Fibroblast of lung (primary cell): ENCODE data around the gene NEGR1.

Experiments used
- EZH2 ChIP-seq: IDR thresholded peaks from 2 replicates; pipeline ENCODE4 v1.5.1; 2012; ENCODE audit warnings: low read length, control low read depth, mild to moderate bottlenecking; ENCODE audit errors: missing control alignments
- TF ChIP-seq, protein P1 (sequence below), 2 donors: IDR thresholded peaks in 1 of 2; conservative IDR thresholded peaks in 1 of 2; 1 replicate in 1 of 2; 2 replicates in 1 of 2; pipeline ENCODE4 v1.5.1; 2011 to 2012; ENCODE audit warnings: low read length in 2 of 2, control low read depth in 1 of 2, inconsistent platforms in 1 of 2, low read depth in 1 of 2, mild to moderate bottlenecking in 1 of 2

DNA sequence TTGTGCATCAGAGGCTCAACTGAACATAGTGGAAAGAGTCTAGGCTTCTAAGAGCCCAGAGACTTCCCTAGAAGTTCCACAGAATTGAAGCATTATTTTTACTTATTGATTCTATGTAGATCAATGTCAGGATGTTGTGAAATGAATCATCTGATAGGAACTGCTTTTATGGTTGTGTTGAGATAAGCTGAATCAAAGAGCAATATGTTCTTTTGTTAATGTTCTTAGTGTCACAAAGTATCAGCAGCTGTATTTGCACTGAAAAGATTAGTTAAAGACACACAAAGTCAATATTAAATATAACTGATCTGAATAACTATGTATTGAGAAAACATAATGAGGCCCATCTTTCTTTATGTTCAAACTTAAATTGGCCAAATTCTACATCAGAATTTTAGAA lies 770.8 kb downstream of the NEGR1 start:
- TF ChIP-seq, protein P1, sequence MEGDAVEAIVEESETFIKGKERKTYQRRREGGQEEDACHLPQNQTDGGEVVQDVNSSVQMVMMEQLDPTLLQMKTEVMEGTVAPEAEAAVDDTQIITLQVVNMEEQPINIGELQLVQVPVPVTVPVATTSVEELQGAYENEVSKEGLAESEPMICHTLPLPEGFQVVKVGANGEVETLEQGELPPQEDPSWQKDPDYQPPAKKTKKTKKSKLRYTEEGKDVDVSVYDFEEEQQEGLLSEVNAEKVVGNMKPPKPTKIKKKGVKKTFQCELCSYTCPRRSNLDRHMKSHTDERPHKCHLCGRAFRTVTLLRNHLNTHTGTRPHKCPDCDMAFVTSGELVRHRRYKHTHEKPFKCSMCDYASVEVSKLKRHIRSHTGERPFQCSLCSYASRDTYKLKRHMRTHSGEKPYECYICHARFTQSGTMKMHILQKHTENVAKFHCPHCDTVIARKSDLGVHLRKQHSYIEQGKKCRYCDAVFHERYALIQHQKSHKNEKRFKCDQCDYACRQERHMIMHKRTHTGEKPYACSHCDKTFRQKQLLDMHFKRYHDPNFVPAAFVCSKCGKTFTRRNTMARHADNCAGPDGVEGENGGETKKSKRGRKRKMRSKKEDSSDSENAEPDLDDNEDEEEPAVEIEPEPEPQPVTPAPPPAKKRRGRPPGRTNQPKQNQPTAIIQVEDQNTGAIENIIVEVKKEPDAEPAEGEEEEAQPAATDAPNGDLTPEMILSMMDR (conservative IDR thresholded peaks at IDR 0.05 in 1 of 2, IDR thresholded peaks at IDR 0.05 in 1 of 2; ENCODE audit: low read depth in 1 of 2, low read length in 2 of 2) = no peak
- TF ChIP-seq EZH2 = no peak
